ENCODE measurements around the gene IL1RAPL2.

- TF ChIP-seq CTCF (IDR thresholded peaks at IDR 0.05) (no peak), POLR2AphosphoS5 (IDR thresholded peaks at IDR 0.05; ENCODE audit: low read depth, low read length) (no peak), REST (IDR thresholded peaks at IDR 0.05; ENCODE audit: insufficient read depth in 1 of 2, low read depth in 2 of 2, low read length in 1 of 2) (no peak), SIN3A (IDR thresholded peaks at IDR 0.05; ENCODE audit: borderline replicate concordance, insufficient read depth, low read depth, low read length) (no peak)
Observed at GRCh38 chrX:105460376-105460775, 894.4 kb downstream of the IL1RAPL2 start.
